Measurements from ENCODE around the gene MAD1L1.
A peak's percentile ranks its signal among the peaks of the same experiment; 100 is the strongest.

The MAD1L1 gene

GRCh38 chr7:2148189-2148588 lies 84.6 kb downstream of the MAD1L1 start:
- TF ChIP-seq CTCF (IDR thresholded peaks at IDR 0.05; ENCODE audit: low read depth, low read length, missing control alignments), result peak; percentile 4
- no peak for DNase-seq (ENCODE audit: extremely low read depth, low read depth)
- H3K4me3 ChIP-seq (replicated peaks; ENCODE audit: low read depth, low read length), result no peak overlapping the region

- no peak for TF ChIP-seq CTCF (IDR thresholded peaks at IDR 0.05; ENCODE audit: low read depth, low read length, missing control alignments)
- no peak for DNase-seq (ENCODE audit: extremely low read depth, low read depth)
- no peak overlapping the region for H3K4me3 ChIP-seq (replicated peaks; ENCODE audit: low read depth, low read length)
These were observed 85.9 kb downstream of the MAD1L1 start for GRCh38 chr7:2146676-2147472.

GRCh38 chr7:2145835-2146580 lies 86.7 kb downstream of the MAD1L1 start:
- no peak for DNase-seq (ENCODE audit: extremely low read depth, low read depth)
- TF ChIP-seq CTCF (IDR thresholded peaks at IDR 0.05; ENCODE audit: low read depth, low read length, missing control alignments), result no peak

GRCh38 chr7:2144926-2145325 lies 87.8 kb downstream of the MAD1L1 start:
- no peak for DNase-seq (ENCODE audit: extremely low read depth, low read depth)
- H3K4me3 ChIP-seq (replicated peaks; ENCODE audit: low read depth, low read length), result no peak overlapping the region
- TF ChIP-seq CTCF (IDR thresholded peaks at IDR 0.05; ENCODE audit: low read depth, low read length, missing control alignments), result no peak

More at GRCh38 chr7:2145835-2146580, 86.7 kb downstream of the MAD1L1 start:
- no peak overlapping the region for H3K4me3 ChIP-seq (replicated peaks; ENCODE audit: low read depth, low read length)

GRCh38 chr7:2143981-2144595 lies 88.7 kb downstream of the MAD1L1 start:
- H3K4me3 ChIP-seq (replicated peaks; ENCODE audit: low read depth, low read length), result no peak overlapping the region
- no peak for DNase-seq (ENCODE audit: extremely low read depth, low read depth)
- no peak for TF ChIP-seq CTCF (IDR thresholded peaks at IDR 0.05; ENCODE audit: low read depth, low read length, missing control alignments)

- H3K4me3 ChIP-seq (replicated peaks; ENCODE audit: low read depth, low read length), result no peak overlapping the region
- DNase-seq (ENCODE audit: extremely low read depth, low read depth), result no peak
- TF ChIP-seq CTCF (IDR thresholded peaks at IDR 0.05; ENCODE audit: low read depth, low read length, missing control alignments), result no peak
These were observed 89.3 kb downstream of the MAD1L1 start for GRCh38 chr7:2143450-2143849.

Data from HFF-Myc (cell line).